ENCODE results near the gene RPTOR.
"Not testable (repeated sequence)": the region's sequence is repeated elsewhere in the genome, so short reads cannot be mapped to it uniquely, and the experiment has no call there.

RPTOR gene

DNA sequence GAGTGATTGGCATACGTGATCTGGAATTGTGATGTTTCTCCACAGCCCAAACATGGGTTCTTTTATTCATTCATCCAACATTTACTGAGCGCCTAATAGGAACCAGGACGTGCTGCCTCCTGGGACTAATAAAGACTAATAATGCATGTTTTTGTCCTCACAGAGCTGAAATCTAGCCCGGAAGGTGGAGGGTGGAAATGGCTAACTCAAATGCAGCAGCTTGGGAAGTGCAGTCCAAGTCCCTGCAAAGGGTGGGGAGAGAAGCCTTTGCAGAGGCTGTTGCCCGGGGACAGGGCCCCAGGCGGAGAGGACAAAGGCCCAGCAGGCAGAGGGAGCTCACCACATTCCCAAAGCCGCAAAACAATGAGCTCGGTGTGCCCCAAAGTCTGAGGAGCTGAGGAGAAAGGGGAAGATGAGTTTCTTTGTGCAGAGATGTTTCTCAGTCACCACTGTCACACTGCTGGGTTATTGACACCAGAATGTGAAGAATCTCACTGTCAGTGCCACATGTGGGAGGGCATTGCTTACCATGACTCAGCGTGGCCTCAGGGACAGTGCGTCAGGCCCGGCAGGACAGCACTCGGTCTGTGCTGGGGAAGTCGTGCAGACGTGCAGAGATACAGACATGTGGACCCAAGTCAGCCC lies 328.8 kb downstream of the RPTOR start:
- H3K4me3 Mint-ChIP-seq = peak overlapping the region; percentile 6
- peak overlapping the region; percentile 52 for H3K27ac Mint-ChIP-seq
- ATAC-seq (no peak), DNase-seq (ENCODE audit: low spot score in 2 of 2) (no peak)
- H3K4me1 Mint-ChIP-seq = peaks cover 71% of the 10 kb centered on the region
- H3K36me3 Mint-ChIP-seq = peaks cover 28% of the 10 kb centered on the region
- H3K9me3 Mint-ChIP-seq = no peaks in the 10 kb centered on the region

DNA sequence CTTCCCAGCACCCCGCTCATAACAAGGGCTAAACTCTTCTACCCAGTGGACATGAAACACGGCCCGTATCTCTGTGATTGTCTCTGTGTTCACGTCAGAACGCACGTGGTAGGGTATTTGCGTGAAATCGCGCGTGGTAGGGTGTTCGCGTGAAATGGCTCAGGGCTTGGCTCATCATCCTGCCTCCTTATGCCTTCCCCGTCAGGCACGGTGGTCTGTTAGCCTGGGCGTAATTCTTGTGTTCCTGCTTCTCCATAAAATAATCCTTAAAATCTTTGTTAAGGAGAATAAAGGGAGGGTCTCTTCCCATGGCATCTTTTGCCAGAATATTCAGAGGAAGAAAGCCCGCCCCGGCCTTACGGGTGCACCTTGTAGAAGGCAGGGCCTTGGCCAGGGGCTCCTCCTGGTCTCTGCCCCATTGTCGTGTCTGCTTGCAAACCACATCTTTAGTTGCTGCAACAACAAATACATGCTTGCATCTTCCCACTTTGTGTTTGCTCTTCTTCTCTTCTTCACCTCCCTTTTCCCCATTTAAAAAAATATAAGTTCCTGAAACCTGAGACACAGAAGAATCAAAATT lies 330.3 kb downstream of the RPTOR start:
- Mint-ChIP-seq H3K27ac (peak overlapping the region; percentile 48), H3K4me3 (no peak overlapping the region), H3K36me3 (peaks cover 30% of the 10 kb centered on the region), H3K9me3 (no peaks in the 10 kb centered on the region), H3K4me1 (peaks cover 74% of the 10 kb centered on the region)
- DNase-seq (ENCODE audit: low spot score in 2 of 2) = no peak
- ATAC-seq = no peak

- Mint-ChIP-seq H3K27ac (peak overlapping the region; percentile 48), H3K4me1 (peaks cover 69% of the 10 kb centered on the region), H3K36me3 (peaks cover 35% of the 10 kb centered on the region)
- not testable (repeated sequence) for ATAC-seq; H3K9me3 Mint-ChIP-seq; DNase-seq (ENCODE audit: low spot score in 2 of 2); H3K4me3 Mint-ChIP-seq
Measured at GRCh38 chr17:80875480-80875995, 330.9 kb downstream of the RPTOR start.

GRCh38 chr17:80876456-80876949 lies 331.9 kb downstream of the RPTOR start:
- ATAC-seq; H3K9me3 Mint-ChIP-seq; DNase-seq (ENCODE audit: low spot score in 2 of 2): not testable (repeated sequence)
- Mint-ChIP-seq H3K27ac (peak overlapping the region; percentile 97), H3K4me3 (peak overlapping the region; percentile 77), H3K36me3 (peaks cover 43% of the 10 kb centered on the region), H3K4me1 (peaks cover 59% of the 10 kb centered on the region)

DNA sequence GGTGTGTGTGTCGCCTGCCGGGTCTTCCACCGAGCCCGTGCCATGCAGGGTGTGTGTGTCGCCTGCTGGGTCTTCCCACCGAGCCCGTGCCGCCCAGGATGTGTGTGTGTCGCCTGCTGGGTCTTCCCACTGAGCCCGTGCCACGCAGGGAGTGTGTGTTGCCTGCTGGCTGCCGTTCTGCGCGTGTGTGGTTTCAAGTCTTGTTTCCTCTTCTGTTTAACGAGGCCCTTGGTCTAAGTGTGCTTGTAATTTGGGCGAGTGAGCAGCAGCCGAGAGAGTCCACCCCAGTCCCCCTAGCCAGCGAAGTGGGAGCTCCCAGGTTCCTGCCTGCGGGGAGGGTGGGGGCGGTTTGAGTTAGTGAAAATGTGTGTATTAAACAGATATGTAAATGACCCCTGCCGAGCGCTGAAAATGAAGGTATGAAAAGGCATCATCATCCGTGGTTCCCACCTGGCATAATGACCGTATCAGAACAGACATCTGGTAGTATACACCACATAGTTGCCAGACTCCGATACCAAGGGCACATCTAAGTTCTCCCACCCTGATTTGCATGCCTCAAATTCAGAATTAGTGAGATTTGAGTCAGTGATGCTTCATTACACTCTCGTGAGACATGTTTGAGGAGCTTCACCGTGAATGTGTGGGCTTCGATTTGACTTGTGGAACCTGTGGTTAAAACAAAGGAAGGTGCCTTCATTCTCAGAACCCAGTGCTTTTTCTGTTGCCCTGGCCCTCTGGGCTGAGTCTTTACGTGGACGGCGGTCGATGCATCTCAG lies 332.5 kb downstream of the RPTOR start:
- peak overlapping the region; percentile 97 for H3K27ac Mint-ChIP-seq
- DNase-seq (ENCODE audit: low spot score in 2 of 2) = peak; percentile 56 to 87
- peaks cover 57% of the 10 kb centered on the region for H3K4me1 Mint-ChIP-seq
- no peaks in the 10 kb centered on the region for H3K9me3 Mint-ChIP-seq
- H3K4me3 Mint-ChIP-seq = peak overlapping the region; percentile 77
- H3K36me3 Mint-ChIP-seq = peaks cover 49% of the 10 kb centered on the region
- ATAC-seq = peak; percentile 97

DNA sequence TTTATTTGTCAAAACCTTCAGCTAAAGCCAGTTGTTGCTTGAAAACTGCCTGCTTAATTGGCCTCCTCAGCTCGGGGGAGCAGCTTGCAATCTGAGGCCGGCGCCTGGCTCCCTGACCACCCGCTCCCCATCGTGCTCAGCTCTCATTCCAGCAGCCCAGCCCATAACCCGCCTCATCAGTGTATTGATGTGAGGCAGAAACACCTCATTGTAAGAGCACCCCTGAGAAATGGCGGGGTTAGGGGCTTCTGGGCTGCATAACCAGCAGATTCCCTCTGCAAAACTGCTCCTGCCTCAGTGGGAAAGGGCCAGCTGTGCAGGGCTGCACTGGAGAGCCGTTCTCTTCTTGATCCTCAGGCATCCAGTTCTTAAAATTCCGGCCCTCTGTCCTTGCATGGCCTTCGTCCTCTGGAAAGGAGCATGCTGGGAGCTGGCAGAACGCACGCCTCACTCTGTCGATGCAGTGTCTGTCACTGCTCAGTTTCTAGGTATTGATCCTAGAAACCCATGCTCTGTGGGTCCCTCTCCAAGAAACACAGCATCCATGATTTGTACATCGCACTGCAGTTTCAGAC lies 333.2 kb downstream of the RPTOR start:
- H3K36me3 Mint-ChIP-seq = peaks cover 56% of the 10 kb centered on the region
- peaks cover 61% of the 10 kb centered on the region for H3K4me1 Mint-ChIP-seq
- peak overlapping the region; percentile 97 for H3K27ac Mint-ChIP-seq
- ATAC-seq (peak; percentile 29), DNase-seq (ENCODE audit: low spot score in 2 of 2) (no peak)
- H3K4me3 Mint-ChIP-seq = peak overlapping the region; percentile 77
- no peaks in the 10 kb centered on the region for H3K9me3 Mint-ChIP-seq

- H3K4me1 Mint-ChIP-seq = peaks cover 50% of the 10 kb centered on the region
- no peaks in the 10 kb centered on the region for H3K9me3 Mint-ChIP-seq
- H3K27ac Mint-ChIP-seq = peak overlapping the region; percentile 61
- H3K36me3 Mint-ChIP-seq = peaks cover 54% of the 10 kb centered on the region
- ATAC-seq (no peak), DNase-seq (ENCODE audit: low spot score in 2 of 2) (no peak)
- peak overlapping the region; percentile 77 for H3K4me3 Mint-ChIP-seq
Measured at GRCh38 chr17:80878876-80879722, 334.5 kb downstream of the RPTOR start.

DNA sequence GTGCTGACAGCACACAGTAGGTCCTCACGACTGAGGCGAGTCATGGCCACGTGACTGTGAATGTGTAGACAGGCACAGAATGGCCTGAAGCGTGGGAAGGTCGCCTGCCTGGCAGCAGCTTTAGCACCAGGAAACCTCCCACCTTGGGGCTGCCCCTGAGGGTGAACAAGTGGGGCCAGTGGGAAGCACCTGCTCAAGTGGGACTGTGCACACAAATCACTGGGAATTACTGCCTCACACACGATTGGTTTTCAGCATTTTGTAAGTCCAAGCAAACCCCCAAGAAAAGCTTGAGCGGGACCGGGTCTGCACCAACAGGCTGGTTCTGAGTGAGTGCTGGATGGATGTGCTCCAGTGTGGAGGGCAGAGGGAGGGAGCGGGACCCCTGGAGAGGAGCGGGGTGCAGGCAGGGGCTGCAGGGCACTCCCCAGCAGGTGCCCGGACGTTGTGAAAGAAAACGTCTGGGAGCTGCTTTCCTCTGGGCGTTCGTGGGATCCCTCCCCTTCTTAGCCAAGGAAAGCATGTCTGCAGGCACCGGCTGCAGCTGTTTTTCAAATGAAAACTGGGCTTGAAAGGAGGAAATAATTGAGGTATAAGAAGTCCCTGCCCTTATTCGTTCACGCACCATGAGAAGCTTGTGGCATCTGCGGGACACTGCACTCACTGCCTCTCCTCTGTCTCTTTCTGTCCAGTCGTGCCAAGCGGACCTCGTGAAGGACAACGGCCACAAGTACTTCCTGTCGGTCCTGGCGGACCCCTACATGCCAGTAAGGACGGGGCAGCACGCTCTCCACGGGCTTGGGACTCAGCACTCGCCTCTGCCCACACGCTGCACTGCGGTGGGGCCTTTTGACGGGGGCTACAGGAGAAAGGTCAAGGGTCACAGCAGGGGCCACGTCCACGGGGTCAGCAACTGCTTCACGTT lies 335.3 kb downstream of the RPTOR start:
- peaks cover 48% of the 10 kb centered on the region for H3K4me1 Mint-ChIP-seq
- peak overlapping the region; percentile 61 for H3K27ac Mint-ChIP-seq
- DNase-seq (ENCODE audit: low spot score in 2 of 2) (no peak), ATAC-seq (no peak)
- peaks cover 46% of the 10 kb centered on the region for H3K36me3 Mint-ChIP-seq
- no peaks in the 10 kb centered on the region for H3K9me3 Mint-ChIP-seq
- peak overlapping the region; percentile 77 for H3K4me3 Mint-ChIP-seq

GRCh38 chr17:80880648-80880985 lies 336.0 kb downstream of the RPTOR start:
- Mint-ChIP-seq H3K9me3 (no peaks in the 10 kb centered on the region), H3K4me3 (no peak overlapping the region), H3K27ac (no peak overlapping the region), H3K36me3 (peaks cover 49% of the 10 kb centered on the region), H3K4me1 (peaks cover 42% of the 10 kb centered on the region)
- ATAC-seq = no peak
- DNase-seq (ENCODE audit: low spot score in 2 of 2) = no peak

GRCh38 chr17:80881306-80881705 lies 336.7 kb downstream of the RPTOR start:
- no peak overlapping the region for H3K4me3 Mint-ChIP-seq
- H3K36me3 Mint-ChIP-seq = peaks cover 56% of the 10 kb centered on the region
- no peak for DNase-seq (ENCODE audit: low spot score in 2 of 2)
- H3K27ac Mint-ChIP-seq = no peak overlapping the region
- peaks cover 42% of the 10 kb centered on the region for H3K4me1 Mint-ChIP-seq
- H3K9me3 Mint-ChIP-seq = no peaks in the 10 kb centered on the region
- ATAC-seq = no peak

GRCh38 chr17:80882323-80882722 lies 337.7 kb downstream of the RPTOR start:
- H3K4me1 Mint-ChIP-seq = peaks cover 41% of the 10 kb centered on the region
- peaks cover 55% of the 10 kb centered on the region for H3K36me3 Mint-ChIP-seq
- DNase-seq (ENCODE audit: low spot score in 2 of 2) (no peak), ATAC-seq (no peak)
- H3K27ac Mint-ChIP-seq = no peak overlapping the region
- H3K9me3 Mint-ChIP-seq = no peaks in the 10 kb centered on the region
- no peak overlapping the region for H3K4me3 Mint-ChIP-seq

GRCh38 chr17:80882926-80883685 lies 338.5 kb downstream of the RPTOR start:
- H3K27ac Mint-ChIP-seq = no peak overlapping the region
- H3K36me3 Mint-ChIP-seq = peaks cover 53% of the 10 kb centered on the region
- H3K4me3 Mint-ChIP-seq = no peak overlapping the region
- H3K9me3 Mint-ChIP-seq = no peaks in the 10 kb centered on the region
- no peak for DNase-seq (ENCODE audit: low spot score in 2 of 2)
- no peak for ATAC-seq
- peaks cover 34% of the 10 kb centered on the region for H3K4me1 Mint-ChIP-seq

All from stimulated activated effector memory CD8-positive, alpha-beta T cell treated with anti-CD3 and anti-CD28 coated beads, Interleukin-12 subunit alpha, Interleukin-12 subunit beta, amount 100 ng/mL, for 72 hours (primary cell).